PC-3 (cell line): ENCODE data around the gene PLSCR4. TPM values are rescaled to one million over a fixed set of nuclear protein-coding genes. Genes with fewer than 3 reads are reported as not detected.

Source experiments
- ATAC-seq: fragments of 200-7000 bp; cut with Tn5 transposase; 2 replicates; pipeline ENCODE4 v1.9.1; 2020; ENCODE audit warnings: mild to moderate bottlenecking, moderate library complexity
- BruUV-seq: library from RNA; stranded (reverse); fragments of 400-500 nt; replicated peaks from 2 replicates; lab custom pipeline; 2021; lab: Mats Ljungman, UMichigan
- CTCF ChIA-PET: fragments of 300-600 bp; sonication (Branson Sonifier 250); formaldehyde crosslinking; loops from one replicate; lab custom pipeline; 2022; ENCODE audit warnings: antibody characterized with exemption; lab: Charles Lee
- POLR2A ChIA-PET: fragments of 300-600 bp; sonication (Branson Sonifier 250); formaldehyde crosslinking; loops from one replicate; lab custom pipeline; 2022; ENCODE audit warnings: antibody characterized with exemption; ENCODE audit not compliant: unreplicated experiment; lab: Charles Lee
- DNase-seq: peaks from one replicate; pipeline ENCODE4 v3.0.0-alpha.2; 2015
- H2AFZ ChIP-seq: fragments of 300-600 bp; sonication (generic); 2 replicates; pipeline ENCODE4 v1.6.0; 2016; ENCODE audit warnings: antibody characterized with exemption, low read length
- H3F3A ChIP-seq: fragments of 300-600 bp; sonication (generic); one replicate; pipeline ENCODE4 v1.6.0; 2017; ENCODE audit warnings: antibody characterized with exemption, low read length, control low read depth, mild to moderate bottlenecking; ENCODE audit not compliant: unreplicated experiment
- H3K27ac ChIP-seq: fragments of 300-600 bp; sonication (generic); 2 replicates; pipeline ENCODE4 v1.5.1; 2016; ENCODE audit warnings: mild to moderate bottlenecking, low read length
- H3K27me3 ChIP-seq: fragments of 300-600 bp; sonication (generic); 2 replicates; pipeline ENCODE4 v1.6.1; 2016; ENCODE audit warnings: low read length, mixed read lengths
- H3K36me3 ChIP-seq: fragments of 300-600 bp; sonication (generic); 2 replicates; pipeline ENCODE4 v1.6.1; 2016; ENCODE audit warnings: low read depth, mixed run types, low read length, mixed read lengths
- H3K4me1 ChIP-seq: fragments of 300-600 bp; sonication (generic); 2 replicates; pipeline ENCODE4 v1.5.1; 2016; ENCODE audit warnings: low read length; ENCODE audit not compliant: insufficient read depth
- H3K4me2 ChIP-seq: fragments of 300-600 bp; sonication (generic); 2 replicates; pipeline ENCODE4 v1.6.0; 2016; ENCODE audit warnings: low read length
- H3K4me3 ChIP-seq: fragments of 300-600 bp; sonication (generic); 2 replicates; pipeline ENCODE4 v1.5.1; 2016; ENCODE audit warnings: mild to moderate bottlenecking, low read length, mixed read lengths
- H3K79me2 ChIP-seq: fragments of 300-600 bp; sonication (generic); 2 replicates; pipeline ENCODE4 v1.6.1; 2017; ENCODE audit warnings: low read length, mixed read lengths
- H3K9ac ChIP-seq: fragments of 300-600 bp; sonication (generic); 2 replicates; pipeline ENCODE4 v1.6.0; 2016; ENCODE audit warnings: mild to moderate bottlenecking, low read length
- H3K9me2 ChIP-seq: fragments of 300-600 bp; sonication (generic); replicated peaks from 2 replicates; pipeline ENCODE4 v1.6.1; 2016; ENCODE audit warnings: mixed run types, low read length, mixed read lengths
- H3K9me3 ChIP-seq: fragments of 300-600 bp; sonication (generic); 2 replicates; pipeline ENCODE4 v1.6.1; 2016; ENCODE audit warnings: low read length, mixed read lengths
- H4K20me1 ChIP-seq: fragments of 300-600 bp; sonication (generic); 2 replicates; pipeline ENCODE4 v1.6.1; 2016; ENCODE audit warnings: low read length, mixed read lengths
- EZH2 ChIP-seq: fragments of 300-600 bp; sonication (generic); IDR thresholded peaks from one replicate; pipeline ENCODE4 v1.6.1; 2017; ENCODE audit warnings: antibody characterized with exemption, mild to moderate bottlenecking, low read length; ENCODE audit not compliant: unreplicated experiment
- EZH2phosphoT487 ChIP-seq: fragments of 300-600 bp; sonication (generic); IDR thresholded peaks from 2 replicates; pipeline ENCODE4 v1.6.1; 2018; ENCODE audit warnings: mild to moderate bottlenecking, antibody characterized with exemption, low read length, borderline replicate concordance
- intact Hi-C: fragments of 100-400 bp; cut with micrococcal nuclease; formaldehyde crosslinking; loops from 2 replicates; pipeline ENCODE4 v1.9.0; 2023
- total RNA-seq: library from RNA; depleted of rRNA; stranded (reverse); fragments of >200 nt; gene quantifications from 2 replicates; pipeline ENCODE4 v1.2.3, GENCODE V29; 2014
- TF ChIP-seq, protein P1 (sequence below): fragments of 300-600 bp; sonication (generic); conservative IDR thresholded peaks from 2 replicates; pipeline ENCODE4 v1.5.1; 2017; ENCODE audit warnings: antibody characterized with exemption, low read depth, mild to moderate bottlenecking, low read length

Gene PLSCR4
- total RNA-seq, 1 experiment from 2014 or later, result 0.84 TPM

DNA sequence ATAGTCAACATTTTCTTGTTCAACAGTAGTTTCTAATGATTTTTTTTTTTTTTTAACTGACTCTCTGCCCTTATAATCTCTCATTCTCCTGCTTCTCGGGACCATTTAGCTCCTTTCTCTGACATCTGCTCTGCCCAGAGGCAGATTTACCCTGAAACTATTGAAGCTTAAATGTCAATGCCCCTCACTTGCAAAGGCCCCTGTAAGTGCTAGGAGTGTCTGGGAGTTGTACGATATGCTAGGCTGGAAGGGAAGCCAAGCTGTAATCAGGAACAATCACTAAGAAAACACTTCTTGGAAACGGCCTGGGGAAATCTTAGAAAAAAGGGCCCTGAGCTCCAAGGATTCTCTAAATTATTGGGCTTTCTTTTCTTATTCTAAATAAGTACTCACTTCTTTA is 84.1 kb downstream of the PLSCR4 start:
- peaks cover 19% of the 10 kb centered on the region for H3K79me2 ChIP-seq
- no peak for TF ChIP-seq EZH2phosphoT487
- TF ChIP-seq EZH2, result no peak
- TF ChIP-seq, protein P1, sequence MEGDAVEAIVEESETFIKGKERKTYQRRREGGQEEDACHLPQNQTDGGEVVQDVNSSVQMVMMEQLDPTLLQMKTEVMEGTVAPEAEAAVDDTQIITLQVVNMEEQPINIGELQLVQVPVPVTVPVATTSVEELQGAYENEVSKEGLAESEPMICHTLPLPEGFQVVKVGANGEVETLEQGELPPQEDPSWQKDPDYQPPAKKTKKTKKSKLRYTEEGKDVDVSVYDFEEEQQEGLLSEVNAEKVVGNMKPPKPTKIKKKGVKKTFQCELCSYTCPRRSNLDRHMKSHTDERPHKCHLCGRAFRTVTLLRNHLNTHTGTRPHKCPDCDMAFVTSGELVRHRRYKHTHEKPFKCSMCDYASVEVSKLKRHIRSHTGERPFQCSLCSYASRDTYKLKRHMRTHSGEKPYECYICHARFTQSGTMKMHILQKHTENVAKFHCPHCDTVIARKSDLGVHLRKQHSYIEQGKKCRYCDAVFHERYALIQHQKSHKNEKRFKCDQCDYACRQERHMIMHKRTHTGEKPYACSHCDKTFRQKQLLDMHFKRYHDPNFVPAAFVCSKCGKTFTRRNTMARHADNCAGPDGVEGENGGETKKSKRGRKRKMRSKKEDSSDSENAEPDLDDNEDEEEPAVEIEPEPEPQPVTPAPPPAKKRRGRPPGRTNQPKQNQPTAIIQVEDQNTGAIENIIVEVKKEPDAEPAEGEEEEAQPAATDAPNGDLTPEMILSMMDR, result no peak
- ChIA-PET POLR2A (no interaction called here), CTCF (interaction anchor here (1.0 kb wide), 1 partner anchor 21 kb away, joined by 4 read pairs; no protein-coding TSS in a partner anchor)
- no peaks in the 10 kb centered on the region for H3K27me3 ChIP-seq
- H3F3A ChIP-seq, result peaks cover 18% of the 10 kb centered on the region
- peak overlapping the region; percentile 97 for H3K4me2 ChIP-seq
- no TSS peak for BruUV-seq
- H3K9ac ChIP-seq, result 0 out of 2 replicates have a peak overlapping the region, but pooled peaks have one; percentile 4
- no peak for ATAC-seq
- H4K20me1 ChIP-seq, result no peaks in the 10 kb centered on the region
- peak overlapping the region; percentile 49 for H2AFZ ChIP-seq
- peak overlapping the region; percentile 11; the same call in 1 of the 2 replicates for H3K4me3 ChIP-seq
- intact Hi-C loops, result no loop called here
- peak; percentile 44 for DNase-seq
- H3K36me3 ChIP-seq, result no peaks in the 10 kb centered on the region
- peaks cover 63% of the 10 kb centered on the region for H3K4me1 ChIP-seq
- peak overlapping the region; percentile 89 for H3K27ac ChIP-seq
- no peaks in the 10 kb centered on the region for H3K9me2 ChIP-seq
- no peaks in the 10 kb centered on the region for H3K9me3 ChIP-seq

GRCh38 chr3:146166415-146166821 is 84.5 kb downstream of the PLSCR4 start:
- Histone ChIP-seq H3K9me2 (no peaks in the 10 kb centered on the region), H3K27me3 (no peaks in the 10 kb centered on the region), H3K4me3 (peak overlapping the region; percentile 45; the same call in 1 of the 2 replicates), H3F3A (peaks cover 18% of the 10 kb centered on the region), H2AFZ (peak overlapping the region; percentile 49; the same call in 1 of the 2 replicates), H3K9me3 (no peaks in the 10 kb centered on the region), H4K20me1 (no peaks in the 10 kb centered on the region), H3K4me1 (peaks cover 64% of the 10 kb centered on the region), H3K36me3 (no peaks in the 10 kb centered on the region), H3K9ac (peak overlapping the region; percentile 27; the same call in 1 of the 2 replicates), H3K27ac (peak overlapping the region; percentile 89), H3K4me2 (peak overlapping the region; percentile 97), H3K79me2 (peaks cover 23% of the 10 kb centered on the region)
- POLR2A ChIA-PET, result no interaction called here
- ATAC-seq (peak; percentile 29), DNase-seq (peak; percentile 93)
- CTCF ChIA-PET, result interaction anchor here (0.7 to 1.0 kb wide), 2 partner anchors 21 to 23 kb away, joined by 3 to 4 read pairs; no protein-coding TSS in a partner anchor
- BruUV-seq, result no TSS peak
- intact Hi-C loops, result no loop called here
- TF ChIP-seq EZH2, result no peak
- no peak for TF ChIP-seq EZH2phosphoT487
- TF ChIP-seq, protein P1, result no peak

GRCh38 chr3:146165877-146166276 is 85.0 kb downstream of the PLSCR4 start:
- Histone ChIP-seq H3F3A (peaks cover 17% of the 10 kb centered on the region), H3K36me3 (no peaks in the 10 kb centered on the region), H3K27me3 (no peaks in the 10 kb centered on the region), H3K9ac (peak overlapping the region; percentile 27), H2AFZ (0 out of 2 replicates have a peak overlapping the region, but pooled peaks have one; percentile 6), H3K27ac (peak overlapping the region; percentile 89), H3K4me2 (peak overlapping the region; percentile 97), H3K9me2 (no peaks in the 10 kb centered on the region), H3K4me1 (peaks cover 62% of the 10 kb centered on the region), H4K20me1 (no peaks in the 10 kb centered on the region), H3K9me3 (no peaks in the 10 kb centered on the region), H3K79me2 (peaks cover 28% of the 10 kb centered on the region), H3K4me3 (peak overlapping the region; percentile 45; the same call in 1 of the 2 replicates)
- ChIA-PET POLR2A (no interaction called here), CTCF (interaction anchor here (0.6 to 1.0 kb wide), 4 partner anchors 18 to 341 kb away, joined by 3 to 4 read pairs (median 4); no protein-coding TSS in a partner anchor)
- TF ChIP-seq, protein P1, result no peak
- no peak for TF ChIP-seq EZH2
- no peak for TF ChIP-seq EZH2phosphoT487
- ATAC-seq, result no peak
- BruUV-seq, result no TSS peak
- intact Hi-C loops, result no loop called here
- no peak for DNase-seq
